AG10803 (cell line): ENCODE data around the gene RAB26.

Experiments used
- DNase-seq: peaks from one replicate; pipeline ENCODE4 v3.0.0; 2010; ENCODE audit warnings: low read depth
- H3K4me3 ChIP-seq: 2 replicates; pipeline ENCODE4 v1.5.1; 2011; ENCODE audit warnings: mild to moderate bottlenecking, low read length, control low read depth
- TF ChIP-seq, protein P1 (sequence below): conservative IDR thresholded peaks from 2 replicates; pipeline ENCODE4 v1.5.1; 2011; ENCODE audit warnings: mild to moderate bottlenecking, low read length, control low read depth, inconsistent platforms

RAB26 gene

GRCh38 chr16:2165861-2166260 lies 17.4 kb downstream of the RAB26 start:
- H3K4me3 ChIP-seq, result no peak overlapping the region
- no peak for DNase-seq
- TF ChIP-seq, protein P1, sequence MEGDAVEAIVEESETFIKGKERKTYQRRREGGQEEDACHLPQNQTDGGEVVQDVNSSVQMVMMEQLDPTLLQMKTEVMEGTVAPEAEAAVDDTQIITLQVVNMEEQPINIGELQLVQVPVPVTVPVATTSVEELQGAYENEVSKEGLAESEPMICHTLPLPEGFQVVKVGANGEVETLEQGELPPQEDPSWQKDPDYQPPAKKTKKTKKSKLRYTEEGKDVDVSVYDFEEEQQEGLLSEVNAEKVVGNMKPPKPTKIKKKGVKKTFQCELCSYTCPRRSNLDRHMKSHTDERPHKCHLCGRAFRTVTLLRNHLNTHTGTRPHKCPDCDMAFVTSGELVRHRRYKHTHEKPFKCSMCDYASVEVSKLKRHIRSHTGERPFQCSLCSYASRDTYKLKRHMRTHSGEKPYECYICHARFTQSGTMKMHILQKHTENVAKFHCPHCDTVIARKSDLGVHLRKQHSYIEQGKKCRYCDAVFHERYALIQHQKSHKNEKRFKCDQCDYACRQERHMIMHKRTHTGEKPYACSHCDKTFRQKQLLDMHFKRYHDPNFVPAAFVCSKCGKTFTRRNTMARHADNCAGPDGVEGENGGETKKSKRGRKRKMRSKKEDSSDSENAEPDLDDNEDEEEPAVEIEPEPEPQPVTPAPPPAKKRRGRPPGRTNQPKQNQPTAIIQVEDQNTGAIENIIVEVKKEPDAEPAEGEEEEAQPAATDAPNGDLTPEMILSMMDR, result no peak

GRCh38 chr16:2166263-2167067 lies 18.0 kb downstream of the RAB26 start:
- TF ChIP-seq, protein P1, result no peak
- no peak overlapping the region for H3K4me3 ChIP-seq
- no peak for DNase-seq

GRCh38 chr16:2167068-2167638 lies 18.7 kb downstream of the RAB26 start:
- no peak overlapping the region for H3K4me3 ChIP-seq
- no peak for DNase-seq
- TF ChIP-seq, protein P1, result no peak

DNA sequence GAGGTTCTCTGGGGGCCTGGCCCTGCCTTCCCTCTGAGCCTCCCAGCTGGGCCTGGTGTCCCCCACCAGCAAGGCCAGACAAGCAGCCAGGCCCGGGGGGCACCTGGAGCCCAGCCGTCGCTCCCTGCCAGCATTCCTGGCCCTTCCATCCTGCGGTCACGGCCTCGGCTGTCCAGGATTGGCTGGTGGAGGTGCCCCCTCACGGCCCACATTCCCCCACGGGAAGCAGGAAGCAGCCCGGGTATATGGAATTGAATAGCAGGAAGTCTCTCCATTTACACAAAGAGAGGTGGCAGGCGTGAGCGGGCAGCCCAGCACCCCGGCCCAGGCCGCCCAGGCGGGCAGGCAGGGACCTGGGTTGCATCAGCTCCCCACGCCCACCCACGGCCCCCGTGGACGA lies 21.7 kb downstream of the RAB26 start:
- H3K4me3 ChIP-seq, result no peak overlapping the region
- TF ChIP-seq, protein P1, result no peak
- DNase-seq, result no peak

GRCh38 chr16:2170587-2171435 lies 22.4 kb downstream of the RAB26 start:
- DNase-seq, result no peak
- TF ChIP-seq, protein P1, result no peak
- no peak overlapping the region for H3K4me3 ChIP-seq

- no peak for DNase-seq
- no peak overlapping the region for H3K4me3 ChIP-seq
- TF ChIP-seq, protein P1, result no peak
Observed at GRCh38 chr16:2171601-2172178, 23.3 kb downstream of the RAB26 start.
